Kasumi-1 (cell line): ENCODE data around the gene NEK8.
"Not testable (repeated sequence)": the region's sequence is repeated elsewhere in the genome, so short reads cannot be mapped to it uniquely, and the experiment has no call there.

Experiments
- DNase-seq, 2 experiments: peaks; one replicate each; lab custom pipeline; 2025; lab: John Stamatoyannopoulos, UW

Gene NEK8

GRCh38 chr17:28763804-28764266 is 35.2 kb downstream of the NEK8 start:
- DNase-seq = peak; percentile 69 to 82

GRCh38 chr17:28765038-28765437 is 36.5 kb downstream of the NEK8 start:
- DNase-seq = no peak

- DNase-seq = no peak
These were observed 45.1 kb downstream of the NEK8 start for GRCh38 chr17:28773736-28774135.

GRCh38 chr17:28774206-28774605 is 45.6 kb downstream of the NEK8 start:
- no peak for DNase-seq

- no peak for DNase-seq
These were observed 48.6 kb downstream of the NEK8 start for GRCh38 chr17:28777178-28777577.

- DNase-seq = not testable (repeated sequence)
These were observed 51.0 kb downstream of the NEK8 start for GRCh38 chr17:28779601-28780000.

GRCh38 chr17:28783161-28783560 is 54.6 kb downstream of the NEK8 start:
- DNase-seq = no peak

- DNase-seq = no peak
These were observed 59.5 kb downstream of the NEK8 start for GRCh38 chr17:28788100-28788499.
